GM19468 (cell line): ENCODE results near the gene ACOT6.
"Not testable (repeated sequence)": the region's sequence is repeated elsewhere in the genome, so short reads cannot be mapped to it uniquely, and the experiment has no call there.

Experiments
- ATAC-seq: cut with Tn5 transposase; IDR thresholded peaks from one replicate; pipeline ENCODE4 v1.9.1; 2021; ENCODE audit warnings: mild to moderate bottlenecking, moderate library complexity, moderate number of reproducible peaks; ENCODE audit not compliant: unreplicated experiment; ENCODE audit errors: extremely low read depth

Gene ACOT6

DNA sequence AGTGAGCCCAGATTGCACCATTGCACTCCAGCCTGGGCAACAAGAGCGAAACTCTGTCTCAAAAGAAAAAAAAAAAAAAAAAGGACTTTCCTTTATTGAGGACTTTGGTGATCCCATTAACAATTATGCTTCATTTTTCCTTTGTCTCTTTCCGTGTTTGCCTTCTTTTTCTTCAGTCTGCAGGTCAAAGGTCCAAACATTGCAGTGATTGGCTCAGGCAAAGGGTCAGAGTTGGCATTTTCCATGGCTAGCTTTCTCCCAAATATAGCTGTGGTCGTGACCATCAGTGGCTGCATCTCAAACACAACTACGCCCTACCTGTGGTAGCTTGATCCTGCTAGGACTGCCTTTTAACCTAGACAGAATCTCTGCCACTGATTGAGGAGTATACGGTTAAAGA, 25.5 kb downstream of the ACOT6 start:
- ATAC-seq: no peak

DNA sequence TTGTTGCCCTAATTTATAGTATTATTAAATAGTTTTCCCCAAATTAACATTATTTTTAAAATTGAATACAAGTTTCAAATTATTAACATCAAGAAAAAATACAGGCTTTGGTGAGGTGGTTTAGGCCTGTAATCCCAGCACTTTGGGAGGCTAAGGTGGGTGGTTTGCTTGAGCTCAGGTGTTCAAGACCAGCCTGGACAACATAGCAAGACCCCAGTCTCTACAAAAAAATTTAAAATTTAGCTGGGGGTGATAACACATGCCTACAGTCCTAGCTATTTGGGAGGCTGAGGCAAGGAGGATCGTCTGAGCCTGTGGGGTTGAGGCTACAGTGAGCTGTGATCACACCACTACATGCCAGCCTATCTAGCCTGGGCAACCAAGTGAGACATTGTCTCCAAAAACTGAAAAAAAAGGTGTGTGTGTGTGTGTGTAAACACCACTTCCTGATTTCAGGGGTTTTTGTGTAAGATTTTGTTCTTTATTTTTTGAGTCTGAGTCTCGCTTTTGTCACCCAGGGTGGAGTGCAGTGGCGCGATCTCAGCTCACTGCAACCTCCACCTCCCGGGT, 28.6 kb downstream of the ACOT6 start:
- no peak for ATAC-seq

DNA sequence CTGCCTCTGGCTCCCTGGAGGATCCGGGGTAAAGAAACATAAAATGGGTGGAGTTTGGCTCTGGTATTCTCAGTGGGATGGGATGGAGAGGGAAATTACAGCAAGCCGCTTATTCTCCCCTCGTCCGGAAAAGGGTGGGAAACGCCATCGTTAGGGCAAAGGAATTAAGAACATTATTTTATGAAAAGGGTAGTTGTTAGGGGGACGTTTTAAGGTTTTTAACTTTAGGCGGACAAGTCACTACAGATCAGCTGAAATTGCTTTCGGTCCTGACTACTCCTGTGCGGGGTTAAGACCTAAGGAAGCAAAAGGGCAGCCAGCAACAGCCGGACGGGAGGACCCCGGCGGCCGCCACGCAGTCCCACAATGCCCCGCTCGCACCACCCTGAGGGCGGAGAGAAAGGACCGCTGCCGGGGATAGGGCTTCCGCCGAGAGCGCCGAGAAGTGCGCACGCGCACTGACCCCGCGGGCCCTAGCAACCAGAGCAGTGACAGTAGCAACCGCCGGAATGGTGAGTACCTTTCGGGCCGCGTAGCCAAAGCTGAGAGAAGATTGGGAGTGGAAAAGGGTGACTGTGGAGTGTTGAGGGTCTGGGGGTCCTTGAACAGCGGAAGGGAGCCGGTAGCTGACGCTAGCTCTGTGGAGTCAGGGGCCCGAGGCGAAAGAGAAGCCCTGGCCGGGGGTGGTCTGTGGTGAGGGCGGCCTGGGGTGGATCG, 32.4 kb downstream of the ACOT6 start, which contains the start of gene DNAL1:
Gene DNAL1 (plus strand): TSS at position 456 of the 717 bp plus-strand sequence. CDS start 54 bp downstream, at position 510.
- ATAC-seq: peak; percentile 91

GRCh38 chr14:73645248-73645610, 32.9 kb downstream of the ACOT6 start:
- ATAC-seq: no peak

GRCh38 chr14:73651005-73651404, 38.7 kb downstream of the ACOT6 start:
- no peak for ATAC-seq

DNA sequence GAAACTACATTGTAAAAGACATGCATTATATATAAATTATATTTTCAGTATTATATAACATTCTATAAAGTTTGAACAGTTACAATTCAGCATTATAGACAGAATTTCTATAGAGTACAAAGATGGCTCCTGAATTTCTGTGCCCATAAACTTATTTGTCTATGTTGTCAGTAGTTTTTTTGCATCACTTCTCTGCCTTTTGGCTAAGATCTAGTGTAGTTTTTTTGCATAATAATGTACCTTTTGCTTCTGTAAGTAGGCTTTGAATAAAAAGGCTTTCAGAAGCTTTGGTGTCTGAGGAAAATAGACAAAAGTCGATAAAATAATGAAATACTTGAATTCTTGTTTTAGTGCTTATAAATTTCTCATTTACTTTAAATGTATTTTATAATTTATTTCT, 43.5 kb downstream of the ACOT6 start:
- ATAC-seq: no peak

DNA sequence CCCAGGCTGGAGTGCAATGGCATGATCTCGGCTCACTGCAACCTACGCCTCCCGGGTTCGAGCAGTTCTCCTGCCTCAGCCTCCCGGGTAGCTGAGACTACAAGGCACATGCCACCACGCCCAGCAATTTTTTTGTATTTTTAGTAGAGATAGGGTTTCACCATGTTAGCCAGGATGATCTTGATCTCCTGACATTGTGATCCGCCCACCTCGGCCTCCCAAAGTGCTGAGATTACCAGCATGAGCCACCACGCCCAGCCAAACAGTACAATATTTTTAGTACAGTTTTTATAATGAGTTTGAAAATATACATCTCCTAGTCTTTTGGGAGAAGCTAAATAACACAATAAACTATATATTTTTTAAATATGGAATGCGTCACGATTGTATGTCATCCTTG, 46.9 kb downstream of the ACOT6 start:
- not testable (repeated sequence) for ATAC-seq

DNA sequence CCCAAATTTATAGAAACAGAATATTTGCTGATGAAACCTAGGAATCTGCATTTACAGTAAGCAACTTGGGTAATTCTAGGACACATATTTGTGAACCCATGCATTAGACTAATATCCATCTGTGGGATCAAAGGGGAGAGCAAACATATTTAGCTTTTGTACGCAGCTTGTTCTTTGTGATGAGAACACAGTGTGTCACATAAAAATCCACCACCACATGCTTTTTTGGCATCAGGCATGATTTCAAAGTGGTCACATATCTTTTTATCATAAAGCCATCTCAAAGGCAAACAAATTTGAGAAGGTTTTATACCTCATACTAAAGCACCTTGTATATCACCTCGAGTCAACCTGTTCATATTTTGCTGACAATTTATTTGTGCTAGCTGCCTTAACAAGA, 48.2 kb downstream of the ACOT6 start:
- no peak for ATAC-seq

DNA sequence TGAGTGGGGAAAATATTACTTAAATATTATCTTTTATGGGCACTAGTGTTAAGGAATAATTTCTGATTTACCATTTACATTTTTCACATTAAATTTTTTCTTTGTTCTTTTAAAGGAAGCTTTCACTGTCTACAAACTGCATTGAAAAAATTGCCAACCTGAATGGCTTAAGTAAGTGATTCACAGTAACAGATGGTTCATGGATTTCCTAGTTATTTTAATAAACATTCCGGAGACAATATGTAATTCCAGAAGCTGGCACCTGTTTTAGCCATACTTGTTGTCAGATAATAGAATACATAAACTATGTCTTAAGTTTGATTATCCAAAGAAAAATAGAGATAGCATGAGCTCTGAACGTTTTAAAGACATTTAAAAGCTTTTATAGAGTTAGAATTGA, 49.6 kb downstream of the ACOT6 start:
- ATAC-seq: no peak

GRCh38 chr14:73662487-73662943, 50.2 kb downstream of the ACOT6 start:
- ATAC-seq: no peak

- no peak for ATAC-seq
These were observed 51.4 kb downstream of the ACOT6 start for GRCh38 chr14:73663548-73664212.

GRCh38 chr14:73665130-73665529, 52.8 kb downstream of the ACOT6 start:
- no peak for ATAC-seq

DNA sequence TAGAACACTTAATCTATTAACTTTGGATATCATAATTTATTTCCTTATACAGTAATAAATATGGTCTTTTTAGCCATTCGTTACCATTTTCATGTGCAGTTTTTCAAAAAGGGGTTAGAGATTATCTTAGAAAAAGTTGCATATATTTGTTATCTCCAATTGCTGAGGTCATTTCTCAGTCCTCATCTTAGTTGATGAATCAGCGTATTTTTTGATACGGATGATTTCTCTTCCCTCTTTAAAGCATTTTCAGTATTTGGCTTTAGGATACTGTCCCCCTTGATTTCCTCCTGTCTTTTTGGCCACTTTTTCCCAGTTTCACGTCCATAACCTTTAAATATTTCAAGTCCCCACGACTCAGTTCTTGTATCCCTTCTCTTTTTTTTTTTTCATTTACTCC, 54.3 kb downstream of the ACOT6 start:
- ATAC-seq: no peak

- no peak for ATAC-seq
These were observed 55.5 kb downstream of the ACOT6 start for GRCh38 chr14:73667854-73668253.
